GM18909 (cell line): ENCODE measurements around the gene SETBP1.

Experiments used
- ATAC-seq: cut with Tn5 transposase; IDR thresholded peaks from one replicate; pipeline ENCODE4 v1.9.1; 2021; ENCODE audit warnings: mild to moderate bottlenecking; ENCODE audit not compliant: unreplicated experiment, poor library complexity

The SETBP1 gene

DNA sequence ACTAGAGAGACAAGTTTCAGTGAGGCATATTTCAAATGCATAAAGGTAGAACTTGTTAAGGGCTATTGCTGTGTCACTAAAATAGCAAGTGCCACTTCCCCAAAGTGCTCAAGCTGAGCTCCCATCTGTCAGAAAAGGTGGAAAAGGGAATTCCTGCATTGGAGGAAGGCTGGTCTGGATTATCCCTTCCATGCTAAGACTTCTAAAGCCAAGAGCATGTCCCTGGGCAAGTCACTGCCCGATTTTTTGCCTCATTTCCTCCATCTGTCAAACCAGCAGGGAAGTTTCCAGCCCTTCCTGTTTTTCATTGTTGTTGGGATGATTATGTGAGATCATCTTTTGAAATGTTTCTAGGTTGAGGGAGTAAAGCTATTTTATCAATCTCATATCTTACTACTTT, 175.5 kb downstream of the SETBP1 start:
- no peak for ATAC-seq

DNA sequence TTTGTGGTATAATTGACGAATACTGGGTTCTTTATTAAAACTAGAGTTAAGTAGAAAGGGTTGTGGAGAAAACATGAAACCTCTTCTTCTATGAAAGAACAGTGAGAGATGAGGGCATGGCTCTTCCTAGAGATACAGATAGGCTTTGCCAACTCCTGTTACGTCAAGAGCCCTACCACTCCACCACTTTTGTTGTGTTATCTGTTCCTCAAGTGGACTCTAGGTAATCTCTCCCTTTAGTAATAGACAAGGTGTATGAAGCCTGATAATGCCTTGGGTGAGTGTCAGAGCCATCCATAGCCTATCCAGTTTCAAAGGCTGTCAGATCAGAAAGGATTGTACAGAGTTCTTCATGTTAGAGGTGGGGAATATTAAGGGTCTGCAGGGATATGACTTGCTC, 176.4 kb downstream of the SETBP1 start:
- no peak for ATAC-seq

DNA sequence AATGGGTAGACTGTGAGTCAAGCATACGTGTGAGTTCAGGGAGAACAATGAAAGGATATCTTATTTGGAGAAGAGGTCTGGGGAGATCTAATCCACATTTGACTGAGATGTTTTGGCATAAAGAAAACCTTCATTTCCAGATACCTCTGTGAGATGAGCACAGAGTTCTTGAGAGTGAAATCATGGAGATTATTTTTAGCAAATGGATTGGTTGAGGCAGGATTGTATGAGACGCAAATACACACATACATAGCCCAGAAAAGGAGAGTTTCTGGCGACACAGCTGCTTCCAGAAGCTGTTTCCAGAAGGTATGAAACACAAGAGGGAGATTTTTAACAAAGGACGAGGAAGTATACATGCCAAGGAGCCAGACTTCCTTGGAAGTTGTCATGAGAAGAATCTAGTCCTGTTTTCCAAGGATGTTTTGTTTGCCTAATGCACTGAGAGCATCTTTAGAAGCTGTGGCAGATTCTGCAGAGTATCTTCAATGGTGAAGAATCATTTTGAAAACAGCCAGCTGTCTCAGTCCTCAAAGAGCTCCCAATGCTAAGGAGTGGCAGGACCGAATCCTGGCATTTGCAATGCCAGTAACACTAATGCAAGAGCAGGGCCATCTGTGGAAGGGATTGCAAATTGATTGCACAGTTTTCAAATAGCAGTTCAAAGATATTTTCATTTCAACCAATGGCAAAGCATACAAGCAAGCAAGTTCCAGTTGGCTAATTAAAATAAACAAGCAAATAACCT, 177.2 kb downstream of the SETBP1 start:
- ATAC-seq = no peak

DNA sequence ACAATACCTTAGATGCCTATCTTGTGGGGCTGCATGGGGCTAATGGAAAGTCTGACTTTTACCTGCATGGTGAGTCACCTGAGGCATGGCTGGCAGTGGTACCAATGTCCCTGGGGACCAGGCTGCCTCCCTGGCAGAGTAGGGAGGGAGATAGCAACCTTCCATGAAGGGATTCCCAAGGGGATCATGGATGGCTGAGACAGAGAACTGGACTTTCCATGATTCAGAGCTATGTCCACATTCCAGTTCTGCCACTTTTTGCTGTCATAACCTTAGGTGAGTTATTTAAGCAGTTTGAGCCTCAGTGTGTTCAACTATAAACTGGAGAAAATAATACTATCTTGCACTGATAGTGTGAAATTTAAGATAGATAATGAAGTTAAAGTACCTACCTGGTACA, 178.6 kb downstream of the SETBP1 start:
- ATAC-seq = no peak

DNA sequence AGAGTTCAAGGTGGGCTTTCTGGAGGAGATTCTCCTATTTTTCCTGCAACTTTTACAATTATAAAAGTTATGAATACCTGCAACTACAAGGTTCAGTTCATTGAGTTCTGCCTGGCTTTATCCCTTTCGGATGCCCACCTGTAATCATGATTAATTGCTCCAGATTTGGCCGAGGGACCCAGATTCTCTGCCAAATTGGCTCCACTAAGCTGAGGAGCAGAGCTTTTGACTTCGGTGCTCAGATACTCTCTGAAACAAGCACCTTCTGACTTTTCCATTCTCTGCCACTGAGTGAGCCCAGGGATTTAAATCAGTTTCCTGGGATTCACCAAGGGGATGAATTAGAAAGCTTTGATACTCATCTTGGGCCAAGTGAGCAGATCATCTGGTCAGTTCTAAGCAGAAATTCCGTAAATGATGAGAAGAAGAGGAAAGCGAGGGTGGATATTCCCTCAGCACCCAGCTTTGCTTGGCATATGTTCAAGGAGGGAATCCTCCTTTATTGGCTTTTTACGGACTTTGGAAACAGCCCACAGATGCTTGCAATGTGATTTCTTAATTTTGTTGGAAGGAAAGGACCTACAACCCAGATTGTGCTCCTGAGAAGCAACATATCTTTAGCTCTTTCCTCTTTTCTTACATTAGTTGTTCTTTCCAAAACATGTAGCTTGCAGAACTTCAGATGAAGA, 179.2 kb downstream of the SETBP1 start:
- no peak for ATAC-seq

DNA sequence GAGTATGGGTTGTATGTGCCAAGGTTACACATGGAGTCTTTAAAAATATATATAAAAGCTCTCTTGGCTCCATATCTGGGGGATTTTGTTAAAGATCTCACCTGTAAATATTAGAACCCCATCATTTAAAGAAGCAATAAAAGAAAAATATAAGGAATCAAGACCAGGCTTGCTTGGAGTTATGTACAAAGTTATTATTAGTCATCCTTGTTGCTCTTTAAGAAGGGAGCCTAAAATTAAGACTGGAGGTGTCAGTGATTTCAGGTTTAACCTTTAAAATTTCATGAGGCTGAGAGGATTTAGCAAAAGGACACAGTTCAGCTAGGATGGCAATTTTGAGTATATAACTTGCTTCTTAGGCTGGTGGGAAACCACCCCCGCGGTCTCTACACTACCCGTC, 181.4 kb downstream of the SETBP1 start:
- ATAC-seq = no peak

DNA sequence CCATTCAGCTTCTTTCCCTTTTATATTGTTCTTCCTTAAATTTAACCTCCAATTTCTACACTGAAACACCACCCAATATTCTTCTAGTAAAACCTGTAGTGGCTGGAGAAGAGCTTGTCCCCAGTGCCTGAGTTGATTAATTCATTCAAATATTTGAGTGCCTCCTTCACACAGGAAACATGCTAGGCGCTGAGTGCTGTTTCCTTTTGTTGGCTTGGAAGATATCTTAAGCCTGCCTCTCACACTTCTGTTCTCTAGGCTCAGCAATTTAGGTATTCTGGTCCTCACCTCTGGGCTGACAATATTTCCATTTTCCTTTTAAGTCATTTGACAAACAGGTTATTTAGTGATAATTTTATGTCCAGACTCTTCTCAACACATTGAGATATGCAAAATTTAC, 185.4 kb downstream of the SETBP1 start:
- ATAC-seq = no peak

DNA sequence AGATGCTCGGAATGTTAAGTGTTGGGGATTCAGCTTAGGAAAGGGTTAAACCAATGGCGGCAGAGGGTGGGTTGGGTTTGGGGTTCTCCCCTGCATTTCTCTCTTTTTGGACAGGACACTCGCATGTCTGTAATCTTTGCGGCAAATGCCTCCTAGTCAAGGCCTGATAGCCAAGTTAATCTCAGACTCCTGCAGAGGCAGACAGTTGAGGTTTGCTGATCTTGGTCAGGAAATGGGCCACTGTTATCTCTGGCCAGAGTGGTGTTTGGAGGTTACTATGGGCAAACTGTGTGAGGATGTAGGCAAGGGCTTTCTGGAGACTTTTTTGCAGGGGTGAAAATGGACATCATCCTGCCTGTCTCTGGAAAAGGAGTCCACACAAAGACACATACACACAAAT, 188.8 kb downstream of the SETBP1 start:
- no peak for ATAC-seq

DNA sequence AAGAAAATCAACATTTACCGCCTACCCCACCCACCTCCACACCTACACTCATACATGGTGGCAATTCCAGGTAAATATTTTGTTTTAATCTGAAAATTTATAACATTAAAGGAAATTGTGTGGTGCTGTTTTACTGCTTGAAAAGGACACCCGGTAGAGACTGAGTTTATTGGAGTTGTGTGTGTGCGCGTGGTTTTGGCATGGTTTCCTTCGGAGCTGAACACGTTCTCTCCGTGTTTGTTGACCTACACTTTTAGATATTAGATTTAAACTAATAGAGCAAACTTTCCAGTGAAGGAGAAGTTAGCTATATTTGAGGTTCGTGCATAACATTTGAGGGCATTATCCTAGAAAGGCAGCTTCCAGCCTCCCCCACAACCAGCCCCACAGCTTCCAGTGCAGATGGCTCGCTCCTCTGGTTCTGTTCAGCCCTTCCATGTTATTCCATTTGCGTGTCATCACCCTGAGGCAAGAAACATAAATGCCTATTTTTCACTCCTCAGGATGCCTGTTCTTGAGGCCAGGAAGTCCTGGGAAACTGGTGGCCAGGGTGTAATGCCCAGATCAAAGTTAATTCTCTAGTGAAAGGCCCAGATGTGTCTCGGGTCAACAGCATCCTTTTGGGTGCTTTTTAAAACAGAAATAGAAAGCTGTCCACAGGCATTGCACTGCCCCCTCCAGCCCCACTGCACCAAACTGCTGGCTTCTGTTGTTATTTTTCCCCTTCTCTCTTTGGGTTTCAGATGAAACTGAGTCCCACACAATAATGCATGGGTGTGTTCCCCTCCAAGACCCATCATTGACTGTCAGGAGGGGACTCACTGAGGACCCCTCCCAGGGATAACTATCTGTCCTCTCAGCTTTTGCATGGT, 190.2 kb downstream of the SETBP1 start:
- peak; percentile 59 for ATAC-seq

DNA sequence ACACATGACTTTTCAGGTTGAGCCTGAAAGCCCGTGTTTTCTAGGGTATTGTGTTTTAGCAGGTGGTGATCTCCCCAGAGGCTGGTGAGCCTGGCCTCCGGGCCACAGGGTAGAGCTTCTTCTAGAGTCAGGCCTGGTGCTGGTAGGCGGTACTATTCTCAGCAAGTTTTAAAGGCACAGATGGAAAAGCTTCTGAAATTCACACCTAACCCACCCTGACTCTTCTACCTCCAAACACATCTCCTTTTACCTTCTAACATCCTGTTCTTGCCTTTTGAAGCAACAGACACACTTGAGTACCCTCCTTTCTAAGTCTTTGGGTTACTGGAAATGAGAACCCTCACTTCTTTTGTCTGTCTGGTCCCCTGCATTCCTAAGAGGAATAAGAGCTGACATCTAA, 191.1 kb downstream of the SETBP1 start:
- ATAC-seq = peak; percentile 78

DNA sequence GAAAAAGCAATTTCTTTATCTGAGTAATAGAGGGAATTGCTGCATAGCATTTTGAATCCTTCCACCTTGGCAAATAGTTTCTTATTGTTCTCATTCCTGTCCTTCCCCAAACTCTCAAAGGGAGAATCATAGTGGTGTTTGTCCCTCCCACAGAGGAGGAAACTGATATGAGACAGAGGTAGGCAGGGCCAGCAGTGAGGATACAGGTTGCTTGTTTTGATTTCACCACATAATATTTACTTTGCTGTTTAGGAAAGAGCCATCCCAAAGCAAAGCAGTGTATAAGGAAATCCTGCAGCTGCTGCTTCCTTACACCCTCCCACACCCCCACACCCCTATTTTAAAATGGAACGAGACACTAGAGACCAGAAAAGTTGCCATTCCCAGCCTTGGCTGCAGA, 195.3 kb downstream of the SETBP1 start:
- ATAC-seq = no peak

DNA sequence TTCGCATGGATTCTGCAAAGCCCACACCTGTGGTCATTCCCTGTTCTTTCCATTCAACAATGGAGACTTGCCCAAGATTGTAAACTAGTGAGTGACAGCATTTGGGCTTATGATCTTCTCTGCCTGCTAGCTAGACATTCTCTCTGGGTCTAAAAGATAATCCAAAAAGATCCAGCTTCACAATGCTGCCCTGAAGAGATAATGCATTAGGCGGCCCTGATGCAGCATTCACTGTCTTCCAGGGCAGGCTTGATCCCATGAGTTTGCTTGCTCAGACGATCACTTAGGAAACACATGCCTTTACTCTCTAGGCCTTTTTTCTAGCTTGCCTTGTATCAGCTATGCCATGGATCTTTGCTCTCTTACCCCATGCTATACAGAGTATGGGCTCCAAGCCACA, 196.1 kb downstream of the SETBP1 start:
- ATAC-seq = no peak

DNA sequence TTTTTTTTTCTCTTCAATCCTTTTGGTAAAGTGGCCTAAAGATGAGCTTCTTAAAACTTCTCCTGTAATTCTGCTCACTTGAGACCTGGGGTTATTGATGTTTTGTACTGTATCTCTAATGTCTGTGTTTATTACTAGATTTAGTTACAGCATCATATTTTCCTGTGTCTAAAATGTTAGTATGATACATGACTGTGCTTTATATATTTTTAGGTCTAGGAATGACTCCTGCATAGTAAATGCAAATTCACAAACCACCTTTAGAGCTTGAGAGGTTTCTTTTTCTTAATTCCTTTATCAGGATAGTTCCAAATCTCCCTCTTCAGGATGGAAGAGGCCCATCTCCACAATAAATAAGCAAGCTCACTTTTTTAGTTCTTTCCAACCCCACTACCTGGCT, 197.6 kb downstream of the SETBP1 start:
- ATAC-seq = no peak

DNA sequence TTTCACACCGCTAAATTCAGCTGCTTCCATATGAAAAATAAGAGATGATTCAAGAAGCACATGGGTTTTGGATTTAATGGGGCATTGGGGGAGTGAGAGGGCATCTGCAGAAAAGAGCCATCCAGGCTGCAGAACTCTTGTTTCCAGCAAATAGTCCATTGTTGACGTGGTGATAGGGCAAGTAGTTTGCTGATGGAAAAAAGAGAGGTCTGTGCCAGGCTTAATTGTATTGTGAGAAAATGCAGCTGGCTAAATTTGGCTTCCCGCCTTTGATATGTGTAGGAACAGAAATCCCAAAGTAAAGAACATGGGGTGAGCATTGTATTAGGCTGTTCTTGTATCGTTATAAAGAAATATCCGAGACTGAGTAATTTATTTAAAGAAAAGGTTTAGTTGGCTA, 199.5 kb downstream of the SETBP1 start:
- no peak for ATAC-seq

DNA sequence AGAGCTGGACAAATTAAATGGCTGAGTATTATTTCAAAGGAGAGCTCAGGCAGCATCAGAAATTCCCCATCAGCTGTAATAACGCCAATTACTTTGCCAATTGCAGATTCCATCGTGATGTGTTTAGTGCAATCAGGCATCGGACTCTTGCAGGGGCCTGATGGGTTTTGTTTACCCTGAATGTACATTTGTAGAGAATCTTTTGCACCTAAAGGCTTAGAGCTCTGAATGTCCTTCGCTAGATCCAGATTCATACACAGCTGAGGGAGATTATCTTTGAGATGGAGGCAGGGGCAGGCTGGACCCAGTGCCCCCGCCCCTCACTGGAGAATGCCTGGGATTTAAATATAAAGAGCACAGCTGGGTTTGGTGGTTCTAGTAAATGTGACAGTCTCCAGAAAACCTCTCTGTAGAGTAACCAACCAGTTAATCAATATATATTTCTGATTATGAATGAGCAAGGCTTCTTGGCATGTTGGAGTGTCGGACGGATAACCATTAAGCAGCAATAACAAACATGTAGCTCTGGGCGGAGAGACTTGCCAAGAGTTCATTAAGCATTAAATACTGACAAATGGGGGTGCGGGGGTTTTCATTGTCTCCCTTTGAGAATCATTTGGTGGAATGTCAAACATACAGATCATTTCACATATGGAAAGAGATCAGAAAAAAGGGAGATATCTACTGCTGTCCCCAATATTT, 200.9 kb downstream of the SETBP1 start:
- no peak for ATAC-seq

DNA sequence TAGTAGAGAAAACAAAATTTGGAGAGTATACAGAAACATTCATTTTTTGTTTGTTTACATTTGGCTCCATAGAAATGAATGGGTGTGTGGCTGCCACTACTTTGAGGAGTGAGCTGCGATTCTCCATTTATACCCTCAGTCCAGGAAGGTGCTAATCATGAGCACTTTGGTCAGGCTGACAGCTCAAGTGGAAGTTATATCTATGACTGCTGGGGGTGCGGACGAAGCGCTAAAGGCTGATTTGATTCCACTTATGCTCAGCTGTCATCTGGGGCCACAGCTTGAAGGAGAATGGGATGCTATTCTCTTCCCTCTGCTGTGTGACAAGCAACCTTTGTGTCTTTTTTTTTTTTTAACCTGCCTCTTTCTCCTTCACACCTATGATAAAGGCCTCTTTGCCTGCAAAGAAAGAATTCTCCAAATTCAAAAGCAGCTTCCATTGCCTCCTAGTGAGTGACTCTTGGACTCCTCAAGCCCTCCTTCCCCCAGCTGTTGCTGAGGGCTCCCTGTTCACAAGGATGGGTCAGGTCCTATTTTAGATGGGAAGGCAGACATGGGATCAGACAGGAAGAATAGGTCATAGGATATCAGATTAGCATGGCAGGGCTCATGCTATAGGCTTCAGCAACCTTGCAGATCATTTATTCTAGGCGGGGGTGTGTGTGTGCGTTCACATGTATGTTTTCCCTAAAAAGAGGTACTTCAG, 201.6 kb downstream of the SETBP1 start:
- no peak for ATAC-seq

DNA sequence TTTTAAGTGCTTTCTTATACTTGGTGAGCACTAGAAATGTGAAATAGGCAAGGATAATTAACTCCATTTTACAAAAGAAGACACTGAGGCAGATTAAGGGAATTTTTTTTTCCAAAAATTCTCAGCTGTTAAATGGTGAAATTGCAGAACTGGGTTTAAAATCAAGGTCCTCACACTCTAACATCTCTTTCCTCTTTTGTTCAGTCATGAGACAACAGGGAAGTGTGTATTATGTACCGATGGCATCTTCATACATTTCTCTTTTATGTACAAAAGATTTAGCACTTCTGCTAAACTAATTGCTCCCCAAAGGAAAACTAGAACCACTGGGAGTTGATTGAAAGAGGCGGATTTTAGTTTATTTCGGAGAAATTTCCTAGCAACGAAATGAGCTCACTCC, 203.0 kb downstream of the SETBP1 start:
- no peak for ATAC-seq

DNA sequence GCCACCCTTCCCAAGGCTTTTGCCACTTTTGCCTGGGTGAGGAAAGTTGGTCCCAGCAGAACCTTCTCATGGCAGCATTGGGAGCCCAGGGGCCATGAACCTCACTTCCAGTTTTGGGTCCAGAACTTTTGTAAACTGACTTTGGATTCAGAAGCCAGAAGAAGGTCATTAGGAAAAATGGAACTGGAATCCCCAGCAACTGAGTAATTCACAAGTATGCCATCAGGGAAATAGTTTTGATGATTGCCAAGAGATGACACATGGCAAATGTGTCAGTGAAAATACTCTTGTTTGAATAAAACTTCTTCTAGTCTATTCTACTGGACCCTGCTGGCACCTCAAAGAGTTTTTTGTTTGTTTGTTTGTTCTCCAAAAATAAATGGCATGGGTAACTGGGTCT, 203.7 kb downstream of the SETBP1 start:
- ATAC-seq = no peak

DNA sequence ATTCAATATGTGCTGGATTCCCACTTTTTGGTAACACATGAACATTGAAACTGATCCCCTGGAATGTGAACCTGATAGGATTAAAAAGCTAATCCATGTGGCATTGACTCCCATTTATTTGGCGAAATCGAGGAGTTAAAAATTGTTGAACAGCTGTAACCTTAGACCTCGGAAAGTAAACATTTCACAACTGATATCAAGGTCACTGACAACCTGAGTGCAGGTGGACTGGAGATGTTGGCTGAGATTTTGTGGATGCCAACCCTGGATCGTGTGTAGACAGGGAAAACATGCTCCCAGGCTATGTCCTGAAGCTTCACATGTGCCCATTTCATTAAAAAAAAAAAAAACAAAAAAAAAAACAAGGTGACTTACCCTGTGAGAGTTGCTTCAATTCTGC, 204.8 kb downstream of the SETBP1 start:
- ATAC-seq = no peak

DNA sequence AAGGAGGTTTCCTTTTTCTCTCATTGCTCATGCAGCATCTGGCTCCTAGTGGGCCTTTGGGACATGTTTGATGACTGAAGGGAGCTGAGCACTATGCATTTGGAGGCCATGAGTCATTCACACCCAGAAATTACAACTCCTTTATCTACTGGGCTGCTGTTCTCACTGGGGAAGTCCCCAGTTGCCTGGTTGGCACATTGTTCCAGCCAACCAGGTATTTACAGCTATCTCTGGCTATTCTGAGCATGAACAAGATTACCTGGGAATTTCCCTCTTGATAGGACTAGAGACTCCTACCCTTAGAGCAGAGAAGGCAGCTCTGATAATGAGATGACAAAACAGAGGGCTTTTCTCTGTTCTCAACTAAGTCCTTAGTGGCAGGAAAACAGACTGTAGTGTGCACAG, 206.5 kb downstream of the SETBP1 start:
- peak; percentile 89 for ATAC-seq
